ENCODE data around the gene TRIM40.

TRIM40 gene, protein sequence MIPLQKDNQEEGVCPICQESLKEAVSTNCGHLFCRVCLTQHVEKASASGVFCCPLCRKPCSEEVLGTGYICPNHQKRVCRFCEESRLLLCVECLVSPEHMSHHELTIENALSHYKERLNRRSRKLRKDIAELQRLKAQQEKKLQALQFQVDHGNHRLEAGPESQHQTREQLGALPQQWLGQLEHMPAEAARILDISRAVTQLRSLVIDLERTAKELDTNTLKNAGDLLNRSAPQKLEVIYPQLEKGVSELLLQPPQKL
- 0 to 2.0 (median 0) reads per million in 17 experiments for total RNA-seq

DNA sequence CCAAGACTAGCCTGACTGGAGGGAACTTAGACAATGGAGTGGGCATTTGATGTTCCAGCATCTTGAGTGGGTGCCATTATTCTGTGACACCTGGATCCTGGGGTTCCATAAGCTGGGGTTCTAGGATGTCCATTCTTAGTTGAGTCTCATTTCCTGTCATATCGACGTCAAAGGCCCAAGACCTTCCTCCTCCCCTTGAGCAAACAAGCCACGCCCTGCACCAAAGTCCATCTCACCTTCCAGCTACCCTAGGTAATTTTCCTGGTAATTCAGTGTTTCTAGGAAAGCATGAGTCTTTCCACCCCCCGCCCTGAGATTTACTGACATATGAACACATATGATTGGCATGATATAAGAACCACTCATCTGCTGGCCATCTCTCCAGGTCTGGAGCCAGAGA, at the start of gene TRIM40:
TSS of gene TRIM40 (plus strand) at position 384 of the 400 bp plus-strand sequence. CDS start 897 bp downstream, outside the sequence.
- DNase-seq = no peak

DNA sequence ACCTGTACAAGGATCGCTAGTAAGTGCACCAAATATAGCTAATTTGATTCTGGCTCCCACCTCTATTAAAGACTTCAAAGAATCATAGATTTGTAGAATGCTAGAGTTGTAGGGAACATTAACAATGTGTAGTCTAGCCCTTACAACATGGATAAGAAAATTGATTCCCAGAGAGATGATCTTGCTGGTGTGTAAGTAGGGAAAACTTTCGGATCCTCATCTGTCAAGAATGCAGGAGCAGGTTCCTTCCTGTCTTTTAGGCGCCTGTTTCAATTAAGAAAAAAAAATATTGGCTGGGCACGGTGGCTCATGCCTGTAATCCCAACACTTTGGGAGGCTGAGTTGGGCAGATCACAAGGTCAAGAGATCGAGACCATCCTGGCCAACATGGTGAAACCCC, 48.1 kb upstream of the TRIM40 start:
- DNase-seq = no peak

DNA sequence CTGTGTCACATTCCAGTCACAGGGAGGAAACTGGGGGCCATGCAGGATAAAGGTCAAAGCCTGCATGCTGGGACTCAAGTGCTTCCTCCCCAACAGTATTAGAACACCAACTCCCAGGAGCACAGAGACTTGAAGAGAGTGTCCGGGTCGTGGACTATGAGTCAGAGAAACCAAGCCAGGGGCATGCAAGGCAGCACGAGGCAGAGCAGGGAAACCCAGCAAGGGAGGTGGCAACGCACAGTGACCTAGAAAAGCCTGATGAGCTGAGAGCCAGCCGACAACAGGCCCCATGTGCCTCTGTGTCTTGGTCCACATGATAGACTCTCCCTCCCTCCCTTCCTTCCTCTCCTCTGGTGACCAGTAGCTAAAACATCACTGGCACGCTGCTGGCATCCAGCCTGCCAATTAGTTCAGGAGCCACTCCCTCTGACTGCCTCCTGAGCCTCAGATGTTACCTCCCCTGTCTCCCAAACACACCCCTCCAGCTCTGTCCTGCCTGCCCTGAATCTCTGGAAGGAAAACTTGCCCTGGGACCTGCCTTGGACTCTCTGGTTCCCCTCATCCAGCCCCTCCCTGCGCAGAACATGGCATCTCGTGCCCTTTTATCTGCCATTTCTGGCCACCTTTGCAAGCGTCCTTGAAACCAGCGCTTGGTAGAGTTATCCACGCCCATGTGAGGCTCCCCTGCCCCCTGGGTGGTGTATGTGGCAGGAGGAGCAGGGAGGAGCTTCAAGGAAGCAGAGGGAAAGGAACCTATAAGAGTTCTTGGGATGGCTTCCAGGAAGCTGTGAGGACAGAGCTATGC, 44.2 kb upstream of the TRIM40 start:
- DNase-seq = peak; percentile 78 to 91 (median 86)

DNA sequence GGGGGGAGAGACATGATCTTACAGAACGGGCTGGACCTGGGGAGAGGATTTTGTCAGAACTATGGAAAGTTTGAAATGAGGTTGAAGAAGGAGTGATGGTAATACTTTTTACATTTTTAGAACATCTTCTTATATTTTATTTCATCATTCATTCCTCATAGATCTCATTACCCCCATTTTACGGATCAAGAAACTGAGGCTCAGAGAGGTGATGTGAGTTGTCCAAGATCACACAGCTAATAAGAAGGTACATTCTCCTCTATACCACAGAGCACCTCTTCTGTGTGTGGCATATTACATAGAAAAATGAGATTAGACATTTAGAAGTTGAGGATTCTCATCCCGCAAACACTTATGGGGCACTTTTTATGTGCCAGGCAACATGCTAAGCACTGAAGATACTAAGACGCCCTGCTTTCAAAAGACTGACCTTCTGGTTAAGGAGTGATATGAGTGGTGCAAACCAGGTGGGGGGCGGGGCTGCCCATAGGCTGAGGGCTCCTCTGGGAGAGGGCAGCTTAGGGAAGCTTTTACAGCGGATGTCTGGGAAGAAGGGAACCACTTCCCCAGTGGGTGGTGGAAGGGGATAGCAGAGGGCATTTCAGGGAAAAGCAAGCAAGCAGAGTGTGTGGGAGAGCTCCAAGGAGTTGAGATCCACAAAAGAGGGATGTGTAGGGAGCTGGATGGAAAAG, 42.9 kb upstream of the TRIM40 start:
- DNase-seq = no peak

DNA sequence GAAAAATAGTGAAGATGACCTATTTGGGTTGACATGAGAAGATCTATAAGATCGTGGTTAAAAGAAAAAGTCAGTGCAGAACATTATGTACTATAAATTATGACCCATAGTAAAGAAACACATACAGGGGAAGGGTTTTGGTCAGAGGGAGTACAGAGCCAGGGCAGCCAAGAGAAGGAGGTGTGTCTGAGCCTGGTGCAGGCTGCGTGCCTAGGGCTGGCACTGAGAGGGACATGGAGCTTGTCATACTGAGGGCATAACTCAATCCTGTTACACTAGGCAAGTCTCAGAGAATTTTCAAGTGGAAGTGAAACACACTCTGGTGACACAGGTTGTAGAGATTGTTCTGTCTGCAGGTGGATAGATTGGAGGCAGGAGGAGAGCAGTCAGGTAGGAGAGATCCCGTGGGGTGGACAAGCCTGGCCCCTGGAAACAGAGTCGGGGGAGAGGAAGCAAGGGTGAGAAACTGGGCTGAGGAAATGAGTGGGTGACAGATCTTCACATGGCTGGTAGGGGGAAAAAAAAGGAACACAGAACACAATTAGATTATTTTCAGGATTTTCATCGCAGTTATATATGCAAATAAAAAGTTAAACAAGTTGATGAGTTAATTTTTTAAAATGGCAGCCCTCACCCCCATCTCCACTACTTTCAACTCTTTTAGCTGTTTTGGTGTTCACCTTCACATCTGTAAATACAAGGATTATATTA, 41.8 kb upstream of the TRIM40 start:
- peak in 3 of 4 experiments; percentile 32 to 44 (median 36) for DNase-seq

DNA sequence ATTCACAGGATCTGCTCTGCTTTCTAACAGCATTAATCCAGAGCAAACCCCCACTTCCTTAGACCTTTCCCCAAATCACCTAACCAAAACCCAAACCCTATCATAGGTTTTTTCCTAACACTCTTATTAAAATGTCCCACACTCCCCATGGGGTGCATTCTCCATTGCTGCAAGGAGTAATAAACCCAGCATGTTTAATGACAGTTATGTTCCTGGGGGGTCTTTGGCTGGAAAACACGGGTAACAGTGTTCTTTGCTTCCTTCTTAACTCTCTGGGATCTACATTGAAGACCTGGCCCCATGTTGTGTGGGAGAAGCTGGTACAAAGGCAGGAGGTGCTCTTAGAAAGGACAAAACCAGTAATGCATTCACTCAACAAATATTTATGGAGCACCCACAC, 39.1 kb upstream of the TRIM40 start:
- DNase-seq = no peak

DNA sequence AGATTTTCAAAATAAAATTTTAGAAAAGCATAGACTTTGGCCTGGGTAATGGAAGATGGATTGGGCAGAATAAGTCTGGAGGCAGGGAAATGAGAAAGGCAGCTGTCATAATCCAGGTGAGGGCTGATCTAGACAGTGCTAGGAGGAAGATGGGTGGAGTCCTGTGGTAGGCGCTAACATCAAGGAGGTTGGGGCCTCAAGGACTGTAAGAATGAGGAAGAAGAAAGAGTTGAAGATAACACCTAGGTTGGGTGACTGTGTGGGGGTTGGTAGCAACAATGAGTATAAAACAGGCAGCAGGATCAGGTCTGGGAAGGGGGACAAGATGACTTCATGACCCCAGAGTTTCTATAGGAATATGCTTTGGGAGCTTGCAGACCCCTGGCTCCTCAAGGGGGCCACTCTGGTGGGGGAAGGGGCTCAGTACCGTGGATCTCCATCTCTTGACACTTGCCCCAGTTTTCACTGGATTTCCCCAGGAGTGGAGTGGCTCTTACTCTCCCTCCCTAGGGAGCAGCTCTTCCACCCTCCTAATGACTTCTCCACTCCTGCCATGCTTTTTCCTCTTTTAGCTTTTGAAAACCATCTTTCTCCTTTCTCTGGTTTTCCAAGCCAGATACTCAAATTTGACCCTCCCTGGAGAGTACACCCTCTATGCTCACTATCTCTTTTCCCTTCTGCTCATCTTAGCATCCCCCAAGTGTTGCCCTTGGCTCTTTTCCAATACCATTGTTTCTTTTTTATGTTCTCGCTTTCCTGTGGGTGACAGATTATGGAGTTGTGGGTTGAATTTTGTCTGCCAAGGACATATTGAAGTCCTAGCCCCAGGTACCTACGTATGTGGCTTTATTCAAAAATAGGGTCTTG, 37.8 kb upstream of the TRIM40 start:
- DNase-seq = no peak

DNA sequence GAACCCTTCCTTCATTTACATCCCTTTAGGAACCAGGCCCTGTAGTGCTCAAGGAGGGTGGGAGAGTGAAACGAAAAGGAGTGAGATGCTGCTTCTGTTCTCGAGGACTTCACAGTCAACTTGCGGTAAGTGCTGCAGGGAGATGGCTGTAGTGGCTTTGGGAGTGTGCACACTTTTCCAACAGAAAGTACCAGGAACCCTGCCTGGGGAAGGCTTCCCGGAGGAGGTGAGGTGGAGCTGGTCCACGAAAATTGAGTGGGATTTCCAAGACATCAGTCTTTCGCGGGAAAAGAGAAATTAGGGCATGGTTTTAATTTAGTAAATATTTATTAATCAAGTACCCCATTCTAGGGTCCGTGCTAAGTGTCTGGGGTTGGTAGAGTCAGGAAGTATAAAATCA, 35.8 kb upstream of the TRIM40 start:
- no peak for DNase-seq

DNA sequence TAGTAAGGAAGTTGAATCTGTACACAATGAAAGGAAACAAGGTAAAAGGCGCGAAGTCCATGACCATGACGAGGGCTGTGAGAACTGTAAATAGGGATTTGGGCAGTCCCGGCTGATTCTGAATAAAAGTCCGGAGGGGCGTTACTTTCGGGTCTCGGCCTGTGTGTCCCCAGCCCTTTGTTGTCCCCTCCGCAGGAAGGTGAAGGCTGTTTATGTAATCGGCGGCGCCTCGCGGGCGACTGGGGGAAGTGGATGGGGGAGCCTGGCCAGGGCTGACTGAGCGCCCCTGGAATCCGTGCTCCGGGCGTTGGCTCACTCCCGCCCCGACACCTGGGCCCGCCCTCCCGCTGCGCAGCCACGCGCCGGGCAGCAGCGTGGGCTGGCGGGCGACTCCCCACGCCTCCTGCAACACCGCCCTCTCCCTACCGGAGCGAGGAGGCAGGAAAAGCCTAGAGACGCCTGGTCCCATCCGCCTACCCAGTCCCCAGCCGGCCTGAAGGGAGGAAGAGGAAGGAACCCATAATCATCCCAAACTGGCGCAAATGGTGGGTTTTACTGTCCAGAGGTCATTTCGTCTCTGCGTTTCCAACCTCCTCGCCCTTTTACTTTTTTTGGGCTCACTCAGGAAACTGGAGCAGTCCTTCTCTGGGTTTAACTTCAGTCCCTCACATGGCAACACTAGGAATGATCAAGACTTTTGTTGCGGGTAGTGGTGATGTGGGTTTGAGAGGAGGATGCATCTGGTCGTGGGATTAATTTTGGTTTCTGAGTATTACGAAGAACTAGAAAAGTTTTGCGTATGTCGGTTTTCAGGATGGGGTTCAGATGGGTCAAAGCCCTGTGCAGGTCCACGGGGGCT, 35.1 kb upstream of the TRIM40 start:
- peak in 3 of 4 experiments; percentile 34 to 57 (median 48) for DNase-seq

DNA sequence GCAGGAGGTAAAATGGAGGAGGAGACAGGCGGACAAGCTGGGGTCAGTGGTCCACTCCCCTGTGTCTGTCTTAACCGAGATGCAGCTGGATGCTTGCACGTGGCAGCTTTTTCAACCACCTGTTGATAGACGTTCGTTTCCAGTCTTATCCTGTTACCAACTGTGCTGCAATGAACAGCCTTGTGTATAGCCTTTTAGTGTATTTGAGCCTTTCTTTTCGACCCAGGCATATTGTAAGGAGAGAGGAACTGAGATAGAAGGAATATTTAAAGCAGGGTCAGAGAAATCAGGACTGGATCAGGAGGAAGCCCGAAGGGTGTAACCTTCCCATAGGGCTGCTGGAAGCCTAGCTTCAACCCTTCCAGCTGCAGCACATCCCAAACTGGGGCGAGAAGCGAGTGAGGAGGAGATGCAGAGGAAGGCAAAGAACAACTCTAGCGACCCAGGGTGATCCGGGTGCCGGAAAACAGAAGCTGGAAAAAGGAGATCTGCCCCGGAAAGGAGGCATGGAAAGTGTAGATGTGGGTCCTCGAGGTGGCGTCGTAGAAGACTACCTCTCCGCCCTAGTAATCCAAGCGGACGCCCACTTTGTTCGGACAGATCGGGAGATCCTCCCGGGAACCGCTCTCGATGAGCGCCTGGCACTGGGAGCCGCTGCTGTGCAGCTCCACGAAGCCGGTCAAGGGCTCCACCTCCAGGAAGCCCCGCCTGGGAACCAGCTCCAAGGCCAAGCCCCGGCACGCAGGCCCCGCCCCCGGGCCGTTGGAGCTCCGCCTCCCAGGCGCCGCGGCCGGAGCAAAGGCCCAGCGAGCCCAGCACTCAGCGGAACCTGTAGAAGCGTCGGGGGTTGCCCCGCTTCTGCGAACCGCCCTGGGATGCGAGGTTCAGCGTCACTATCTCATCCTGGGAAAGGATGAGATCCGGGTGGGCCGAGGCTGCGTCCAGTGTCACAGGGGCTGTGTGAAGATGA, 34.2 kb upstream of the TRIM40 start:
- peak; percentile 91 to 96 (median 94) for DNase-seq

DNA sequence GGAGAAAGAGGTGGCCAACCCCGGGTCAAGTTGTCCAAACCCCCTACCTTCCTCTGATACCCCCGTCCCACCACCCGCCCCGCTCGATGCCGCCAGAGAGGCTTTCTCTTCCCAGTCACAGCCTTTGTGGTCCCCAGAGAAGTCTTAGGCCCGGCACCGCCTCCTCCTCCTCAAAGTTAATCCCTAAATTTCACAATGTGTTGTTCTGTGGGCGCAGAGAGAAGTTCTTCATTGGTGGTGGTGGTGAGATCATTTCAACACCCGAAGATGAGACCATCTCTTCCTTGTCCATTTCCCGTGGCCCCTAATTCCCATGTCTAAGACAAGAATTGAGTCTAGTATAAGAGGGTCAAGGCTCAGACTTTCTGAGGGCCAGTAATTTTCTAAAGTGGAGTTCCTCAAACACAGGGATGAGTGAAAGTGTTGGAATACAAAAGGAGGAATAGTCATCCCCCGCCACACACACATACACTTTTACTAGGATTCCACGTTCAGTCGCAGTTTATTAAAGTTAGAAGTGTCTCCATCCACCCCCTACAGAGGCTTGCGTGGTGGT, 33.4 kb upstream of the TRIM40 start:
- peak; percentile 78 to 88 (median 83) for DNase-seq

DNA sequence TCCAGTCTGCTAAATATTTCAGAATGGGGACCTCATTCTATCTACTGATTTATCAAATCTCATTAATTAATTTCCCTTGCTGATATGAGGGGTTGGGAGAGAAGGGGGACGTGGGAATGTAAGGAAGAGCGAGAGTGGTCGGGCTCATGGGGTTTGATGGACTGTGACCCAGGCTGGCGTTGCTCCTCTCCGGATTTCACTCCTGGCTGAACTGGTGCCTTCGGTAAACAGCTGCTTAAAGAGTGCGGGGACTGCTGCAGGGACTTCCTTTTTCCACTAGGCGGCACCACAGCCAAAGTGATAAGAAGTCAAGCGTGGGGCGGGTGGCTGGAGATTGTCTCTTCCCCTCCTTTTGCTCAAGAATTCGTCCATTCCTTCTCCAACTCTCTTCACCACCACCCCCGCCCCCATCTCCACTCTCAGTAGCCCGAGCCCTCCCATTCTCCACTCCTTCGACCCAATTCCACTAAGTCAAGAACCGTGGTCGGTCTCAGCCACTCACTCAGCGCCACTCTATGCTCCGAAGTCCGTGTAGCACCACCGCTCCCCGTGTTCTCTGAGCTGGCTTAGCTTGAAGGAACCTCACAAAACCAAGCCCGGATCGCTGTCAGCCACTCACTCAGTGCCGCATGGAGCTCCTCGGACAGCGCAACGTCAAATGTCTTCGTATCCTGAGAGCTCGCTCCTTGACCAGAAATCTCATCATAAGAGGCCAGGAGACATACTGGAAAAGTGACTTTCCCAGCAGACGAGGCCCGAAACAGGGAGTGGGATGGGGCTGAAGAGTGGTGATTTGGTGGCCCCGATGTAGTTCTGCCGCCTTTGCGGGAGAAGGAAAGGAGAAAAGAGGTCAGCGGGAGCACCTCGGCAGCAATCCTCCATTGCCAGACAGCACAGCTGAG, 32.7 kb upstream of the TRIM40 start:
- DNase-seq = peak; percentile 90 to 94 (median 90)

DNA sequence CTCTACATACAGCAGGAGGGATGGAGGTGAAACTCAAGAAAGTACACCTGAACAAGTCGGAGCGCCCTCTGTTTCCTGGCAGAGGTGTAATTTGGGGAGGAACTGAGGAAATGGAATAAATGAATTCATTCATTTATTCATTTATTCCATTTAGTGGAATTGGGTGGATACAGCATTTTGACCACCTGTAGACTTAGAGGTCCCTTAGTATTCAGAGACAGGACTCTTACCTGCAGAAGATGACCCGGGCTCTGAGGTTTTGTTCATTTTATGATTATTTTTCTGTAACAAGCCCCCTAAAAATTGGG, 32.1 kb upstream of the TRIM40 start:
- no peak for DNase-seq

DNA sequence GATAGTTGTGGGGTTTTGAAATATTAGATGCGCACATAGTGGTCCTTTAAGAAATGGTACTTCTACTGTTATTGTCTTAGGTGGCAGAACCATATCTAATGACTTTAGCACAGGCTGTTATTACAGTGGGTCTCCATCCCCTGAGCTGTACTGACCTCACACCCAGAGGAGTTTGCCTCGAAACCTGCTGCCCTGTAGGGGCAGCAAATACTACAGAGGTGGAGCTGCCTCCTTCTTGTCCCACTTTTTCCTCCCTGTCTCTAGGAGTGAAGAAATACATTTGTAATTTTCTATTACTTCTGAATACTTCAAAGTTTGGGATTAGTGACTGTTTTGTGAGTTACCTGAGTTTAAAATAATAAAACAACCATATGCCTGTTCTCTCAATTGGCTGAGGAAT, 31.3 kb upstream of the TRIM40 start:
- DNase-seq = no peak

DNA sequence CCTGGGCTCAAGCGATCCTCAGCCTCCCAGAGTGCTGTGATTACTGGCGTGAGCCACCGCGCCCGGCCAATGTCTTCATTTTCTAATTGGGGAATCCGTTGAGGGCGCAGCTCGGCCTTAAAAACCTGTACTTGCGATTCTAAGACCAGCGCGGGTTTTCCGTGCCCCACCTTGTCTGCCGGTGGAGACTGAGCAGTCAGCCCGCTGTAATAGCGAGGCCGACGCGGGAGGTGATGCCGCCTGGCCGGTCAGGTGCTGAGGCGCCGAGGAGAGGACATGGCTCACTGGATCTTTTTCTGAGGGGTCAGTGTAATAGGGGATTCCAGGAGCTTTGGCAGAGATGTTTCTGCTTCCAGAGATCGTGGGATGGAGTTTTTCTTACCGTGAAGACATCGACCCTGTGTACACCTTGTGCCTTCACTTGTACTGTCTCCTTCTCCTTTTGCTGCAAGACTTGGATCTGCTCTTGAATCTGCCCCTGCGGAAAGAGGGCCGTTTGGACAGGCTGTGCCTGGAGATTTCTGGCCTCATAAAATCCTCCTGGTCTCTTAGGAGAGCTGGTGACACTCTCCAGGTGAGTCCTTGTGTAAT, 24.6 kb upstream of the TRIM40 start:
- no peak for DNase-seq

DNA sequence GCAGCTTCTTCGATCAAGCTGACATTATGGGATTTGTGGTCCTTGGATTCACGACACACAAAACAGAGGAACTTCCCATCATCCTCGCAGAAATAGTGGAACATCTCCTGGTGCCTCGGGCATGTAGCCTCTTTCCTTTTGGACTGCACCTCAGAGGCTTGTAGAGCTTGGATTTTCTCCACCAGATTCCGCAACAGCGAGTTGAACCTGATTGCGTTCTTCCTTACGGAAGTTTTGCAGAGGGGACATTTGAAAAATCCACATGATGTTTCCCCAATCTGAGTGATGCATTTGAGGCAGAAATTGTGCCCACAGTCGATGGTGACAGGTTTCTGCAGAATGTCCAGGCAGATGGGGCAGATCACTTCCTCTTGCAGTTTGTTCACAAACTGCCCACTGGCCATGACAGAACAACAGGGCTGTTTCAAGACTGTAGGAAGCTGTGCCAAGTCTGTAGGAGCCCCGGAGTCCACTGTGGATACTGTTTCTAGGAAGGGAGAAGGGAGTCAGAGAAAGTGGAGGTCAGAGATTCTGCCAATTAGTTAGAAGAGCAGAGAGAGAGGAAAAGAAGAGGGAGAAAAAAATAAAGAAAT, 23.4 kb upstream of the TRIM40 start:
- peak in 3 of 4 experiments; percentile 57 to 65 (median 60) for DNase-seq
